Effector memory CD8-positive, alpha-beta T cell (primary cell): ENCODE data around the gene BEST3.
"Not testable (repeated sequence)": the region's sequence is repeated elsewhere in the genome, so short reads cannot be mapped to it uniquely, and the experiment has no call there.

ENCODE experiments used
- ATAC-seq: fragments of 150-1000 bp; cut with Tn5 transposase; replicated peaks from 2 replicates; pipeline ENCODE4 v1.10.0; 2021; ENCODE audit warnings: mild to moderate bottlenecking, moderate library complexity
- DNase-seq, 3 experiments: peaks; one replicate each; pipeline ENCODE4 v3.0.0; 2021
- H3K27ac Mint-ChIP-seq, 2 donors: one replicate each; pipeline ENCODE4 v1.8.0; 2022; ENCODE audit warnings: mild to moderate bottlenecking in 2 of 2, mixed read lengths in 2 of 2, moderate library complexity in 2 of 2
- H3K27me3 Mint-ChIP-seq, 2 donors: one replicate each; pipeline ENCODE4 v1.8.0; 2022; ENCODE audit warnings: mixed read lengths in 2 of 2
- H3K36me3 Mint-ChIP-seq: one replicate; pipeline ENCODE4 v1.8.0; 2022; ENCODE audit warnings: mild to moderate bottlenecking, moderate library complexity, mixed read lengths; ENCODE audit not compliant: insufficient read depth
- H3K4me1 Mint-ChIP-seq, 2 donors: one replicate each; pipeline ENCODE4 v1.8.0; 2022; ENCODE audit warnings: low read depth in 2 of 2, mixed read lengths in 2 of 2
- H3K4me3 Mint-ChIP-seq, 2 donors: one replicate each; pipeline ENCODE4 v1.8.0; 2022; ENCODE audit warnings: mild to moderate bottlenecking in 2 of 2, mixed read lengths in 2 of 2, moderate library complexity in 2 of 2
- H3K9me3 Mint-ChIP-seq, 2 donors: one replicate each; pipeline ENCODE4 v1.8.0; 2022; ENCODE audit warnings: mixed read lengths in 2 of 2

The BEST3 gene

DNA sequence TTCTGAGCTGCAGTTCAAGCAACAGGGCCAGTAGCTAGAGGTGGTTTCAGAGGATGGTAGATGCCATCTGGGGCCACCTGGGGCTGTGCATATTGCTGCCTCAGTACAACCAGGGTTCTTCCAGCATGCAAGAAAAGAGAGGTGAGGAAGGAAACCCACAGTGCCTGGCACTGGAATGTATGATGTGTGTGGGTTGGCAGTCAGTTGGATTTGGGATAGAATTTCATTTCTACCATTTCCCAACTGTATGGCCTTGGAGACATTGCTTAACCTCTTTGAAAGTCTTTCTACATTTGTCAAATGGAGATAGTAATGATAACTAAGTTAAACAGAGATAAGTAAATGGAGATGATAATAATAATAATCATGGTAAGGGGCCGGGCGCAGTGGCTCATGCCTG, 78.2 kb downstream of the BEST3 start:
- Mint-ChIP-seq H3K9me3 (no peaks in the 10 kb centered on the region), H3K27me3 (peaks cover 48 to 81% of the 10 kb centered on the region in 2 donors), H3K36me3 (no peaks in the 10 kb centered on the region), H3K4me1 (peaks cover 0 to 2% of the 10 kb centered on the region in 2 donors), H3K4me3 (no peak overlapping the region), H3K27ac (no peak overlapping the region)
- DNase-seq (no peak), ATAC-seq (no peak)

DNA sequence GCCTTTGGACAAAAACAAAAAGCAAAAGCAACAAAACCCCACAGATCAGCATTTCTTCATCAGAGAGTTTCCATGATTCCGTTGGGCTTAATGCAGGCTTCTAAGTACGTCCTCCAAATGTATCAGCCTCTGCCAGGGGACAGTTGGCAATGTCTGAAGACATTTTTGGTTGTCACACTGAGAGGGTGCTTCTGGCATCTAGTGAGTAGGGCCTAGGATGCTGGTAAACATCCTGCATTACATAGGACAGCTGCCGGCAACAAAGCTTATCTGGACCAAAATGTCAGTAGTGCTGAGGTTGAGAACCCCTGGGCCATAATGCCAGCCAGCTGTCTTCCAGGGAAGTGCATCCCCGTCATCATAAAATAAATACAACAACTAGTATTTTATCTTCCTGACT, 79.0 kb downstream of the BEST3 start:
- Mint-ChIP-seq H3K9me3 (no peaks in the 10 kb centered on the region), H3K27ac (no peak overlapping the region), H3K4me3 (no peak overlapping the region), H3K4me1 (peaks cover 0 to 4% of the 10 kb centered on the region in 2 donors), H3K27me3 (peaks cover 53 to 81% of the 10 kb centered on the region in 2 donors), H3K36me3 (no peaks in the 10 kb centered on the region)
- ATAC-seq (no peak), DNase-seq (no peak)

GRCh38 chr12:69619050-69619449, 80.1 kb downstream of the BEST3 start:
- H3K36me3 Mint-ChIP-seq, result no peaks in the 10 kb centered on the region
- no peak overlapping the region for H3K4me3 Mint-ChIP-seq
- ATAC-seq, result no peak
- H3K27ac Mint-ChIP-seq, result no peak overlapping the region
- no peaks in the 10 kb centered on the region for H3K9me3 Mint-ChIP-seq
- peaks cover 0 to 4% of the 10 kb centered on the region in 2 donors for H3K4me1 Mint-ChIP-seq
- H3K27me3 Mint-ChIP-seq, result peaks cover 54 to 72% of the 10 kb centered on the region in 2 donors
- DNase-seq, result no peak

- Mint-ChIP-seq H3K9me3 (no peaks in the 10 kb centered on the region), H3K4me1 (peaks cover 0 to 2% of the 10 kb centered on the region in 2 donors), H3K27ac (no peak overlapping the region), H3K27me3 (peaks cover 40 to 51% of the 10 kb centered on the region in 2 donors), H3K36me3 (no peaks in the 10 kb centered on the region), H3K4me3 (no peak overlapping the region)
- ATAC-seq (no peak), DNase-seq (no peak)
Observed at GRCh38 chr12:69616025-69616424, 83.1 kb downstream of the BEST3 start.

GRCh38 chr12:69613351-69613750, 85.8 kb downstream of the BEST3 start:
- Mint-ChIP-seq H3K9me3 (no peaks in the 10 kb centered on the region), H3K4me3 (no peak overlapping the region), H3K4me1 (peaks cover 0 to 2% of the 10 kb centered on the region in 2 donors)

GRCh38 chr12:69610729-69611128, 88.4 kb downstream of the BEST3 start, which contains the start of gene LRRC10:
LRRC10 (minus strand) TSS chr12:69610907; CDS start chr12:69610838, 69 bp downstream.
- Mint-ChIP-seq H3K4me1 (peaks cover 0 to 1% of the 10 kb centered on the region in 2 donors), H3K9me3 (no peaks in the 10 kb centered on the region), H3K27ac (no peak within 1 kb of the TSS), H3K4me3 (no peak within 1 kb of the TSS), H3K27me3 (peaks cover 7 to 23% of the 10 kb centered on the region in 2 donors), H3K36me3 (no peaks in the 10 kb centered on the region)
- no peak for DNase-seq
- no peak for ATAC-seq

More at GRCh38 chr12:69613351-69613750, 85.8 kb downstream of the BEST3 start:
- DNase-seq, result no peak
- peaks cover 26 to 49% of the 10 kb centered on the region in 2 donors for H3K27me3 Mint-ChIP-seq
- no peak for ATAC-seq
- H3K36me3 Mint-ChIP-seq, result no peaks in the 10 kb centered on the region
- H3K27ac Mint-ChIP-seq, result no peak overlapping the region

DNA sequence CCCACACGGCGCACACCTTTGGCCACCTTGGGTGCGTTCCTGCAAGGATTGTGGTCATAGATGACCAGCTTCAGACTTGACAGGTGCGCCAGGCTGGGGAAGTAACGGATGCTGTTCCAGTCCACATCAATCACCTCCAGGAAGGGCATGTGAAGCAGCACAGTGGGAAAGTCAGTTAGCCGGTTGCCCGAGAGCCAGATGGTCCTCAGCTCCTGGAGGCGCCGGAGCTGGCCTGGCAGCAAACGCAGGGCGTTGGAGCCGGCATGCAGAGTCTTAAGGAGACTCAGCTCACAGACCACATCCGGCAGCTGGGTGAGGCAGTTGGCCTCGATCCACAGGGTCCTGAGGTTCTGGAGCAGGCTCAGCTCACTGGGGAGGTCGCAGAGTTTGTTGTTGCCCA, 89.0 kb downstream of the BEST3 start:
- Mint-ChIP-seq H3K27ac (no peak overlapping the region), H3K4me1 (no peaks in the 10 kb centered on the region), H3K36me3 (no peaks in the 10 kb centered on the region)

DNA sequence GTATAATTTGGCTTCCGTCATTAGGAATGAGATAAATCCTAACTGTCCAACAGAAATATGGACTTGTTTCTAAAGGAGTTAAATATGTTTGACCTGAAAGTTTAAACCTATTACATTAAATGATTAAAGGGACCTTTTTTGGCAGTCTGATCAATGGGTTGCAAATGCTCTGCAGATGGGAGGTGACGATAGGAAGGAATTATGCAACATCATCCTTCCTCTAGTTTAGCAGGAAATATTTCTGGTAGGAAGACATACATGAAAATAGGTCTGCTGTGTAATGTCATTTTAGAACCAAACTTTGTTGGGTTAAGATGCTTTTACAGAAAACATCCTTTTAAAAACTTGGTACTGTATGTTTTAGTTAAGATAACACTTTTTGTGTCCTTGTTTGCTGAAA, 91.0 kb downstream of the BEST3 start:
- no peak for DNase-seq
- no peaks in the 10 kb centered on the region for H3K9me3 Mint-ChIP-seq
- peaks cover 0 to 10% of the 10 kb centered on the region in 2 donors for H3K27me3 Mint-ChIP-seq
- no peak overlapping the region for H3K4me3 Mint-ChIP-seq
- peaks cover 6% of the 10 kb centered on the region for H3K36me3 Mint-ChIP-seq
- H3K4me1 Mint-ChIP-seq, result no peaks in the 10 kb centered on the region
- H3K27ac Mint-ChIP-seq, result no peak overlapping the region
- ATAC-seq, result no peak

More for the DNA sequence above, 89.0 kb downstream of the BEST3 start:
- Mint-ChIP-seq H3K4me3 (no peak overlapping the region), H3K9me3 (no peaks in the 10 kb centered on the region), H3K27me3 (peaks cover 1 to 17% of the 10 kb centered on the region in 2 donors)
- DNase-seq, result no peak
- ATAC-seq, result no peak

- peaks cover 43% of the 10 kb centered on the region for H3K36me3 Mint-ChIP-seq
- H3K9me3 Mint-ChIP-seq, DNase-seq, H3K27me3 Mint-ChIP-seq, H3K4me3 Mint-ChIP-seq, H3K4me1 Mint-ChIP-seq, H3K27ac Mint-ChIP-seq, ATAC-seq: not testable (repeated sequence)
Observed at GRCh38 chr12:69604275-69604674, 94.8 kb downstream of the BEST3 start.
